PC-3 (cell line): ENCODE measurements around the gene FBLN5. TPM values are rescaled to one million over a fixed set of nuclear protein-coding genes. Genes with fewer than 3 reads are reported as not detected.

Experiments
- ATAC-seq: fragments of 200-7000 bp; cut with Tn5 transposase; 2 replicates; pipeline ENCODE4 v1.9.1; 2020; ENCODE audit warnings: mild to moderate bottlenecking, moderate library complexity
- BruUV-seq: library from RNA; stranded (reverse); fragments of 400-500 nt; replicated peaks from 2 replicates; lab custom pipeline; 2021; lab: Mats Ljungman, UMichigan
- CTCF ChIA-PET: fragments of 300-600 bp; sonication (Branson Sonifier 250); formaldehyde crosslinking; loops from one replicate; lab custom pipeline; 2022; ENCODE audit warnings: antibody characterized with exemption; lab: Charles Lee
- POLR2A ChIA-PET: fragments of 300-600 bp; sonication (Branson Sonifier 250); formaldehyde crosslinking; loops from one replicate; lab custom pipeline; 2022; ENCODE audit warnings: antibody characterized with exemption; ENCODE audit not compliant: unreplicated experiment; lab: Charles Lee
- DNase-seq: peaks from one replicate; pipeline ENCODE4 v3.0.0-alpha.2; 2015
- H2AFZ ChIP-seq: fragments of 300-600 bp; sonication (generic); 2 replicates; pipeline ENCODE4 v1.6.0; 2016; ENCODE audit warnings: antibody characterized with exemption, low read length
- H3F3A ChIP-seq: fragments of 300-600 bp; sonication (generic); one replicate; pipeline ENCODE4 v1.6.0; 2017; ENCODE audit warnings: antibody characterized with exemption, low read length, control low read depth, mild to moderate bottlenecking; ENCODE audit not compliant: unreplicated experiment
- H3K27ac ChIP-seq: fragments of 300-600 bp; sonication (generic); 2 replicates; pipeline ENCODE4 v1.5.1; 2016; ENCODE audit warnings: mild to moderate bottlenecking, low read length
- H3K27me3 ChIP-seq: fragments of 300-600 bp; sonication (generic); 2 replicates; pipeline ENCODE4 v1.6.1; 2016; ENCODE audit warnings: low read length, mixed read lengths
- H3K36me3 ChIP-seq: fragments of 300-600 bp; sonication (generic); 2 replicates; pipeline ENCODE4 v1.6.1; 2016; ENCODE audit warnings: low read depth, mixed run types, low read length, mixed read lengths
- H3K4me1 ChIP-seq: fragments of 300-600 bp; sonication (generic); 2 replicates; pipeline ENCODE4 v1.5.1; 2016; ENCODE audit warnings: low read length; ENCODE audit not compliant: insufficient read depth
- H3K4me2 ChIP-seq: fragments of 300-600 bp; sonication (generic); 2 replicates; pipeline ENCODE4 v1.6.0; 2016; ENCODE audit warnings: low read length
- H3K4me3 ChIP-seq: fragments of 300-600 bp; sonication (generic); 2 replicates; pipeline ENCODE4 v1.5.1; 2016; ENCODE audit warnings: mild to moderate bottlenecking, low read length, mixed read lengths
- H3K79me2 ChIP-seq: fragments of 300-600 bp; sonication (generic); 2 replicates; pipeline ENCODE4 v1.6.1; 2017; ENCODE audit warnings: low read length, mixed read lengths
- H3K9ac ChIP-seq: fragments of 300-600 bp; sonication (generic); 2 replicates; pipeline ENCODE4 v1.6.0; 2016; ENCODE audit warnings: mild to moderate bottlenecking, low read length
- H3K9me2 ChIP-seq: fragments of 300-600 bp; sonication (generic); replicated peaks from 2 replicates; pipeline ENCODE4 v1.6.1; 2016; ENCODE audit warnings: mixed run types, low read length, mixed read lengths
- H3K9me3 ChIP-seq: fragments of 300-600 bp; sonication (generic); 2 replicates; pipeline ENCODE4 v1.6.1; 2016; ENCODE audit warnings: low read length, mixed read lengths
- H4K20me1 ChIP-seq: fragments of 300-600 bp; sonication (generic); 2 replicates; pipeline ENCODE4 v1.6.1; 2016; ENCODE audit warnings: low read length, mixed read lengths
- EZH2 ChIP-seq: fragments of 300-600 bp; sonication (generic); IDR thresholded peaks from one replicate; pipeline ENCODE4 v1.6.1; 2017; ENCODE audit warnings: antibody characterized with exemption, mild to moderate bottlenecking, low read length; ENCODE audit not compliant: unreplicated experiment
- EZH2phosphoT487 ChIP-seq: fragments of 300-600 bp; sonication (generic); IDR thresholded peaks from 2 replicates; pipeline ENCODE4 v1.6.1; 2018; ENCODE audit warnings: mild to moderate bottlenecking, antibody characterized with exemption, low read length, borderline replicate concordance
- intact Hi-C: fragments of 100-400 bp; cut with micrococcal nuclease; formaldehyde crosslinking; loops from 2 replicates; pipeline ENCODE4 v1.9.0; 2023
- total RNA-seq: library from RNA; depleted of rRNA; stranded (reverse); fragments of >200 nt; gene quantifications from 2 replicates; pipeline ENCODE4 v1.2.3, GENCODE V29; 2014
- TF ChIP-seq, protein P1 (sequence below): fragments of 300-600 bp; sonication (generic); conservative IDR thresholded peaks from 2 replicates; pipeline ENCODE4 v1.5.1; 2017; ENCODE audit warnings: antibody characterized with exemption, low read depth, mild to moderate bottlenecking, low read length

The FBLN5 gene
- total RNA-seq, 1 experiment from 2014 or later, result 0.58 TPM

DNA sequence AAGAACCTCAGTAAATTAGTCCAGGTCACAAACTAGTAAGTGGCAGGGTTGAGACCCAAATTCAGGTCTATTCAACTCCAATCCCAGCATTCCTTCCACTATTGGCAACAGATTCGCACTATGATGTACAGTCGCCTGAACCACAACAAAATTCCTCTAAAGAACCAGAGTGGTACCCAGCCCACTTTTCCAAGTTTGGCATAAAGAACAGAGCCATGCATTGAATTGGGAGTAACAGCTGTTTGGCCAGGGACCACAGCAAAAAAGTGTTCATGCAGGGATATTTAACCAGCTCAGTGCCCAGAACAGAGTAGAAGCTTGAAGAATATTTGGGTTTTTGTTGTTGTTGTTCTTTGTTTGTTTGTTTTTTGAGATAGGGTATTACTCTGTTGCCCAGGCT is 89.9 kb downstream of the FBLN5 start:
- intact Hi-C loops, result no loop called here
- no peaks in the 10 kb centered on the region for H3K9me3 ChIP-seq
- no peaks in the 10 kb centered on the region for H3K36me3 ChIP-seq
- no TSS peak for BruUV-seq
- ATAC-seq, result no peak
- CTCF ChIA-PET, result no interaction called here
- no peak overlapping the region for H3K27ac ChIP-seq
- no peaks in the 10 kb centered on the region for H3K79me2 ChIP-seq
- DNase-seq, result no peak
- no peak overlapping the region for H2AFZ ChIP-seq
- peaks cover 33% of the 10 kb centered on the region; the same call in 1 of the 2 replicates for H3K27me3 ChIP-seq
- H3K9ac ChIP-seq, result no peak overlapping the region
- no peak overlapping the region for H3K4me3 ChIP-seq
- POLR2A ChIA-PET, result no interaction called here
- peaks cover 3% of the 10 kb centered on the region; the same call in 1 of the 2 replicates for H3K4me1 ChIP-seq
- no peak overlapping the region for H3K4me2 ChIP-seq
- H3K9me2 ChIP-seq, result no peaks in the 10 kb centered on the region
- H3F3A ChIP-seq, result no peaks in the 10 kb centered on the region
- no peak for TF ChIP-seq EZH2
- TF ChIP-seq, protein P1, sequence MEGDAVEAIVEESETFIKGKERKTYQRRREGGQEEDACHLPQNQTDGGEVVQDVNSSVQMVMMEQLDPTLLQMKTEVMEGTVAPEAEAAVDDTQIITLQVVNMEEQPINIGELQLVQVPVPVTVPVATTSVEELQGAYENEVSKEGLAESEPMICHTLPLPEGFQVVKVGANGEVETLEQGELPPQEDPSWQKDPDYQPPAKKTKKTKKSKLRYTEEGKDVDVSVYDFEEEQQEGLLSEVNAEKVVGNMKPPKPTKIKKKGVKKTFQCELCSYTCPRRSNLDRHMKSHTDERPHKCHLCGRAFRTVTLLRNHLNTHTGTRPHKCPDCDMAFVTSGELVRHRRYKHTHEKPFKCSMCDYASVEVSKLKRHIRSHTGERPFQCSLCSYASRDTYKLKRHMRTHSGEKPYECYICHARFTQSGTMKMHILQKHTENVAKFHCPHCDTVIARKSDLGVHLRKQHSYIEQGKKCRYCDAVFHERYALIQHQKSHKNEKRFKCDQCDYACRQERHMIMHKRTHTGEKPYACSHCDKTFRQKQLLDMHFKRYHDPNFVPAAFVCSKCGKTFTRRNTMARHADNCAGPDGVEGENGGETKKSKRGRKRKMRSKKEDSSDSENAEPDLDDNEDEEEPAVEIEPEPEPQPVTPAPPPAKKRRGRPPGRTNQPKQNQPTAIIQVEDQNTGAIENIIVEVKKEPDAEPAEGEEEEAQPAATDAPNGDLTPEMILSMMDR, result no peak
- no peak for TF ChIP-seq EZH2phosphoT487
- H4K20me1 ChIP-seq, result no peaks in the 10 kb centered on the region

DNA sequence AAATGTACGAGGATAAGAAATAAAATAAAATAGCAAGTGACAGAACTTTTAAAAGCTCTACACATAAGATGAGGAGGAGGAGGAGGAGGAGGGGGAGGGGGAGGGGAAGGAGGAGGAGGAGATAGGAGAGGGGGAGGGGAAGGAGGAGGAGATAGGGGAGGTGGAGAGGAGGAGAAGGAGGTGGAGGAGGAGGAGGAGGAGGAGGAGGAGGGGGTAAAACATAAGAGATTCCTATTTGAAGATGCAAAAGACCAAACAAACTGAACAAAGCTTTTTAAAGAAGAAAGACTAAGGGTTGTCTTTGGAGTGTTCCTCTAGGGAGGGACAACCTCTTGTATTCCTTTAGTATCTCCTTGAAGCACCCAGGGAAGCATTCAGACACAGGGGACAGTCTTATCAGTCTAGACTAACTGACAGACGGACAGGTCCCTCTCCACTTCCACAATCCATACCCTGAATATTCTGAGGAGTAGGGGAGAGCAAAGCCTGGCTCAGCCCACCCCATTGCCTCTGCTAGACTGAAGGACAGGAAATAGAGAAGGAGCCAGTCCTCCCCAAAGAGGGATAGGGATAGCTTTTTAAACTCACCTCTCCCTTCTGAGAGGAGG is 93.1 kb downstream of the FBLN5 start:
- POLR2A ChIA-PET, result no interaction called here
- Histone ChIP-seq H4K20me1 (no peaks in the 10 kb centered on the region), H3K9me2 (no peaks in the 10 kb centered on the region), H3K4me1 (peaks cover 3% of the 10 kb centered on the region; the same call in 1 of the 2 replicates), H3K79me2 (no peaks in the 10 kb centered on the region), H3K4me3 (no peak overlapping the region), H3K36me3 (no peaks in the 10 kb centered on the region), H3K9me3 (no peaks in the 10 kb centered on the region), H3K9ac (no peak overlapping the region), H3K27ac (no peak overlapping the region), H3K27me3 (peaks cover 37% of the 10 kb centered on the region), H3F3A (no peaks in the 10 kb centered on the region), H3K4me2 (no peak overlapping the region), H2AFZ (no peak overlapping the region)
- CTCF ChIA-PET, result no interaction called here
- TF ChIP-seq, protein P1, result no peak
- TF ChIP-seq EZH2 (no peak), EZH2phosphoT487 (no peak)
- intact Hi-C loops, result no loop called here
- BruUV-seq, result no TSS peak
- DNase-seq (no peak), ATAC-seq (no peak)

DNA sequence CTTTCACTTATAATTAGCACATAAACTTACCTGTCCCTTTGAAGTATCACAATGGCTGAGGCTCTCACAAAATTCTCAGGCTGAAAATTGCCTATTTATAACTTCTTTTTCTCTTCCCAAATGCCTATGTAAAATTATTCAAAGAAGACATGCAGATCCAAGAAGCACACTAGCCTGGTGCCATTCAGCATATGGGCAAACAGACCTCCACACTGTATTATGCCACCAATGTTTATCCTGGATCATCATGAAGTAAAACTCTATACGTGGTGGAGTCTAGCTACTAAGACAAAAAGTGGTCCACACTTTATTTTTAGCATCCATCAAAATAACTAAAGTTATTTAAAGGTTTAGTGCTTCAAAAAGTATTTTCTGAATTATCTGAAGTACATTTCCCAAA is 95.9 kb downstream of the FBLN5 start:
- BruUV-seq, result no TSS peak
- no peak overlapping the region for H3K27ac ChIP-seq
- no peaks in the 10 kb centered on the region for H3K79me2 ChIP-seq
- POLR2A ChIA-PET, result no interaction called here
- no peaks in the 10 kb centered on the region for H3K36me3 ChIP-seq
- no peaks in the 10 kb centered on the region for H4K20me1 ChIP-seq
- TF ChIP-seq EZH2, result no peak
- no peak for TF ChIP-seq EZH2phosphoT487
- TF ChIP-seq, protein P1, result no peak
- ATAC-seq, result no peak
- H2AFZ ChIP-seq, result no peak overlapping the region
- no peak overlapping the region for H3K9ac ChIP-seq
- H3K4me1 ChIP-seq, result no peaks in the 10 kb centered on the region
- H3F3A ChIP-seq, result no peaks in the 10 kb centered on the region
- intact Hi-C loops, result no loop called here
- no peak for DNase-seq
- CTCF ChIA-PET, result no interaction called here
- no peak overlapping the region for H3K4me2 ChIP-seq
- H3K9me2 ChIP-seq, result no peaks in the 10 kb centered on the region
- H3K27me3 ChIP-seq, result peaks cover 64% of the 10 kb centered on the region
- H3K9me3 ChIP-seq, result no peaks in the 10 kb centered on the region
- H3K4me3 ChIP-seq, result no peak overlapping the region
